Liver (tissue), 9 donors: ENCODE measurements around the gene FGR. TPM values are rescaled to one million over a fixed set of nuclear protein-coding genes. Genes with fewer than 3 reads are reported as not detected.

Experiments used
- DNase-seq: peaks from one replicate; pipeline ENCODE4 v3.0.0-alpha.2; 2017; ENCODE audit warnings: low spot score
- H3K27ac ChIP-seq, 2 donors: one replicate each; pipeline ENCODE4 v1.7.0; 2013; ENCODE audit warnings: inconsistent platforms in 2 of 2, low read length in 2 of 2, control low read depth in 1 of 2, low read depth in 1 of 2, mild to moderate bottlenecking in 1 of 2
- H3K27me3 ChIP-seq, 4 donors: one replicate each; pipeline versions ENCODE4 v1.6.1 to v1.7.0; 2013; ENCODE audit warnings: low read length in 3 of 4, inconsistent platforms in 1 of 4, mild to moderate bottlenecking in 1 of 4, moderate library complexity in 1 of 4; ENCODE audit not compliant: control insufficient read depth in 4 of 4, insufficient read depth in 4 of 4
- H3K36me3 ChIP-seq, 4 donors: one replicate each; pipeline versions ENCODE4 v1.6.1 to v1.7.0; 2013; ENCODE audit warnings: low read length in 3 of 4, mild to moderate bottlenecking in 3 of 4, low read depth in 1 of 4, moderate library complexity in 1 of 4; ENCODE audit not compliant: control insufficient read depth in 4 of 4, insufficient read depth in 3 of 4
- H3K4me1 ChIP-seq, 4 donors: one replicate each; pipeline versions ENCODE4 v1.6.1 to v1.7.0; 2013; ENCODE audit warnings: low read length in 3 of 4, mild to moderate bottlenecking in 3 of 4, moderate library complexity in 1 of 4; ENCODE audit not compliant: control insufficient read depth in 4 of 4, insufficient read depth in 4 of 4
- H3K4me3 ChIP-seq, 3 donors: one replicate each; pipeline versions ENCODE4 v1.6.1 to v1.7.0; 2013; ENCODE audit warnings: low read length in 3 of 3, control low read depth in 1 of 3, low read depth in 1 of 3, mild to moderate bottlenecking in 1 of 3
- H3K9ac ChIP-seq, 2 donors: one replicate each; pipeline ENCODE4 v1.7.0; 2013; ENCODE audit warnings: low read length in 2 of 2, mild to moderate bottlenecking in 2 of 2, moderate library complexity in 2 of 2, control low read depth in 1 of 2, low read depth in 1 of 2
- H3K9me3 ChIP-seq, 4 donors: one replicate each; pipeline versions ENCODE4 v1.6.1 to v1.7.0; 2013; ENCODE audit warnings: low read length in 3 of 4; ENCODE audit not compliant: control insufficient read depth in 4 of 4
- EGR1 ChIP-seq, 2 donors: IDR thresholded peaks; 2 replicates each; pipeline ENCODE4 v1.6.1; 2016 to 2018; ENCODE audit warnings: antibody characterized with exemption in 2 of 2, low read depth in 2 of 2
- FOXA1 ChIP-seq: IDR thresholded peaks from 2 replicates; pipeline ENCODE4 v1.6.1; 2016; ENCODE audit warnings: antibody characterized with exemption
- FOXA2 ChIP-seq: IDR thresholded peaks from 2 replicates; pipeline ENCODE4 v1.6.1; 2016; ENCODE audit warnings: antibody characterized with exemption
- GABPA ChIP-seq, 2 donors: IDR thresholded peaks in 1 of 2; conservative IDR thresholded peaks in 1 of 2; 2 replicates each; pipeline ENCODE4 v1.6.1; 2016; ENCODE audit warnings: antibody characterized with exemption in 2 of 2, mild to moderate bottlenecking in 1 of 2, moderate library complexity in 1 of 2
- HNF4A ChIP-seq, 2 donors: conservative IDR thresholded peaks; 2 replicates each; pipeline ENCODE4 v1.6.1; 2016; ENCODE audit warnings: antibody characterized with exemption in 2 of 2, mild to moderate bottlenecking in 2 of 2
- HNF4G ChIP-seq: IDR thresholded peaks from 2 replicates; pipeline ENCODE4 v1.6.1; 2016; ENCODE audit warnings: antibody characterized with exemption
- NR2F2 ChIP-seq: IDR thresholded peaks from 2 replicates; pipeline ENCODE4 v1.6.1; 2016; ENCODE audit warnings: antibody characterized with exemption
- RAD21 ChIP-seq, 2 donors: IDR thresholded peaks; 2 replicates each; pipeline ENCODE4 v1.6.1; 2016; ENCODE audit warnings: antibody characterized with exemption in 2 of 2, mild to moderate bottlenecking in 2 of 2
- RXRA ChIP-seq, 2 donors: IDR thresholded peaks; 2 replicates each; pipeline ENCODE4 v1.6.1; 2017 to 2018; ENCODE audit warnings: antibody characterized with exemption in 2 of 2, mild to moderate bottlenecking in 1 of 2
- SP1 ChIP-seq: IDR thresholded peaks from 2 replicates; pipeline ENCODE4 v1.6.1; 2018; ENCODE audit warnings: antibody characterized with exemption, mild to moderate bottlenecking
- TAF1 ChIP-seq: conservative IDR thresholded peaks from 2 replicates; pipeline ENCODE4 v1.6.1; 2016; ENCODE audit warnings: antibody characterized with exemption, mild to moderate bottlenecking
- YY1 ChIP-seq: IDR thresholded peaks from 2 replicates; pipeline ENCODE4 v1.6.1; 2016; ENCODE audit warnings: antibody characterized with exemption, mild to moderate bottlenecking
- WGBS: extraction: QIAGEN DNeasy Blood & Tissue Kit; methylation state at CpG from one replicate; pipeline ENCODE4 v1.1.7; 2013; 5-methylcytosine and 5-hydroxymethylcytosine counted together
- polyA plus RNA-seq, 2 donors: library from polyadenylated mRNA; stranded (reverse) in 1 of 2; unstranded in 1 of 2; fragments of 200-250 nt in 1 of 2; fragments of >200 nt in 1 of 2; fragmentation: Nextera tagmentation in 1 of 2; extraction: Ambion mirVana in 1 of 2; gene quantifications; one replicate each; pipeline versions ENCODE4 v1.2.1 to v1.2.3, GENCODE V29; 2013 to 2015
- total RNA-seq, 2 donors: library from RNA; depleted of rRNA; stranded (reverse); fragments of >200 nt; gene quantifications; one replicate each; pipeline ENCODE4 v1.2.3, GENCODE V29; 2014
- TF ChIP-seq, protein P1 (sequence below): IDR thresholded peaks from 2 replicates; pipeline ENCODE4 v1.6.1; 2016; ENCODE audit warnings: antibody characterized with exemption
- TF ChIP-seq, protein P2 (sequence below): IDR thresholded peaks from 2 replicates; pipeline ENCODE4 v1.6.1; 2016; ENCODE audit warnings: antibody characterized with exemption, mild to moderate bottlenecking
- TF ChIP-seq, protein P3 (sequence below): IDR thresholded peaks from 2 replicates; pipeline ENCODE4 v1.6.1; 2016; ENCODE audit warnings: antibody characterized with exemption
- TF ChIP-seq, protein P4 (sequence below): fragments of 150-350 bp; IDR thresholded peaks from 2 replicates; pipeline ENCODE4 v1.5.1; 2017; ENCODE audit warnings: improper control_type of control experiment, low read depth, low read length; ENCODE audit not compliant: missing input control
- donor health status: healthy.
- donor health status: healthy.
- donor health status: healthy.
- donor health status: healthy.
- donor health status: healthy.

FGR gene
- total and polyA plus RNA-seq, 4 donors = 2.8 to 20.2 (median 6.2) TPM

DNA sequence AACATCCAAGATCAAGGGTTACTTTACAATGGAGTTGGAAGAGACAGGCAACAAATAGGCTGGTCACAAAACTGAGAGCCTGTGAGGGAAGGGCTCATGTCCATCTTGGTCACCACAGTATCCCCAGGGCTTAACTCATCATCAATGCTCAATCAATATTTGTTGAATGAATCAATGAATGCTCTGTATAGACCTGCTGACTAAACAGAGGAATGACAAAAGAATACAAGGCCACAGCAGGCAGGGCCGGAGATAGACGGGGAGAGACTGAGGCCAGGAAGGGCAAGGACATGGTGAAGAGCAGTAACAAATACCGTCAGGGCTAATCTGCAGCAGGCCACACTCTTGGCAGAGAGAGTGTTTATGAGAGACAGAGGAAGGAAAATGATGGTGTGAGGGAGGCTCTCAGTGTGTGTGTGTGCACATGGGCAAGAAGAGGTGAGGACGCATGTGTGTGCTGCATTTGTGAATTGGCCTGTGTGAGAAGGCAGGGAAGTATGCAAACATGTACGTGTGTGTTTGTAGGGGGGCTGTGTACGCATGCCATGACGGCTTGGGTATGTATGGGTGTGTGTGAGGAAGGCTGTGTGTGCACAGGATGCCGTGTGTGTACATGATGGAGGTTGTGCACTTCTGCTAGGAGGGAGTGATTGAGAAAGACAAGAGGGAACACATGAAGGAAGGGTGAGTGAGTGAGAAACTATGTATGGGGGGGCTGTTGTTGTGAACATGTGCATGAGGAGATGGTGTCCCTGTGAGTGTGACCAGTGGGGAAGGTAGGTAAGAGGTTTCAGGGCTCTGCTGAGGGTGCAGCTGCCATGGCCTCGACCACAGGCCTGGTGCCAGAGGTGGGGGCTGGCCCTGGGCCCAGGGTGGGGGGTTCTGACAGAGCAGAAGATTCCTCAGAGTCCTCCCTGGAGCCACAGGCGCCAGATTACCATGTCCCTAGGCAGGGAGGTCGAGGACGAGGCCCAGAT is 46.4 kb downstream of the FGR start (continued):
- TF ChIP-seq, protein P1, sequence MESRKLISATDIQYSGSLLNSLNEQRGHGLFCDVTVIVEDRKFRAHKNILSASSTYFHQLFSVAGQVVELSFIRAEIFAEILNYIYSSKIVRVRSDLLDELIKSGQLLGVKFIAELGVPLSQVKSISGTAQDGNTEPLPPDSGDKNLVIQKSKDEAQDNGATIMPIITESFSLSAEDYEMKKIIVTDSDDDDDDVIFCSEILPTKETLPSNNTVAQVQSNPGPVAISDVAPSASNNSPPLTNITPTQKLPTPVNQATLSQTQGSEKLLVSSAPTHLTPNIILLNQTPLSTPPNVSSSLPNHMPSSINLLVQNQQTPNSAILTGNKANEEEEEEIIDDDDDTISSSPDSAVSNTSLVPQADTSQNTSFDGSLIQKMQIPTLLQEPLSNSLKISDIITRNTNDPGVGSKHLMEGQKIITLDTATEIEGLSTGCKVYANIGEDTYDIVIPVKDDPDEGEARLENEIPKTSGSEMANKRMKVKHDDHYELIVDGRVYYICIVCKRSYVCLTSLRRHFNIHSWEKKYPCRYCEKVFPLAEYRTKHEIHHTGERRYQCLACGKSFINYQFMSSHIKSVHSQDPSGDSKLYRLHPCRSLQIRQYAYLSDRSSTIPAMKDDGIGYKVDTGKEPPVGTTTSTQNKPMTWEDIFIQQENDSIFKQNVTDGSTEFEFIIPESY = no peak
- no peak for TF ChIP-seq RXRA (IDR thresholded peaks at IDR 0.05)
- no peak for TF ChIP-seq SP1
- no peak for TF ChIP-seq YY1
- no peak for TF ChIP-seq TAF1
- TF ChIP-seq HNF4G = no peak
- TF ChIP-seq FOXA1 = no peak
- TF ChIP-seq RAD21 (IDR thresholded peaks at IDR 0.05) = no peak

DNA sequence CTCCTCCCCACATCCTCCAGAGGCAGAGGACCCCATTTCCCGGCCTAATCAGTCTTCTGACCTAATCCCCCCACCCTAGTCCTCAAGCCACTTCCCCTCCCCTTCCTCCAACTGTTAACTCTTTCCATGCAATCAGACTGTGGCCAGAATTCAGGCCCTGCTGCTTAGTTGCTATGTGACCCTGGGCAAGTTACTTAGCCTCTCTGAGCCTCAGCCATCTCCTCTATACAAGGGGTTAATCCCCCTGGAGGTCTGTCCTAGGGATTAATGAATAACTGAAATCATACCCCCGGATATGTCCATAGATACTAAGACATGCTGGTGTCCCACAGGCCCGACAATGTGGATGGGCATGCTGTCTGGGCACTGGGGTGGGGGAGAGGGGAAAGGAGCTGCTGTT is 49.3 kb downstream of the FGR start:
- 63% methylated on average over 3 of the region's 3 CpGs for WGBS
- H3K4me3 ChIP-seq = no peak overlapping the region
- no peaks in the 10 kb centered on the region for H3K9me3 ChIP-seq
- no peaks in the 10 kb centered on the region for H3K36me3 ChIP-seq
- no peaks in the 10 kb centered on the region for H3K27me3 ChIP-seq
- no peak overlapping the region for H3K27ac ChIP-seq
- TF ChIP-seq RXRA (IDR thresholded peaks at IDR 0.05) (no peak), TAF1 (no peak), HNF4A (conservative IDR thresholded peaks at IDR 0.05) (no peak), GABPA (IDR thresholded peaks at IDR 0.05 in 1 of 2, conservative IDR thresholded peaks at IDR 0.05 in 1 of 2) (no peak), NR2F2 (no peak), FOXA1 (no peak), EGR1 (IDR thresholded peaks at IDR 0.05; ENCODE audit: low read depth in 2 of 2) (no peak), RAD21 (IDR thresholded peaks at IDR 0.05) (no peak), SP1 (no peak), FOXA2 (no peak)
- TF ChIP-seq, protein P1 = no peak
- TF ChIP-seq, protein P2, sequence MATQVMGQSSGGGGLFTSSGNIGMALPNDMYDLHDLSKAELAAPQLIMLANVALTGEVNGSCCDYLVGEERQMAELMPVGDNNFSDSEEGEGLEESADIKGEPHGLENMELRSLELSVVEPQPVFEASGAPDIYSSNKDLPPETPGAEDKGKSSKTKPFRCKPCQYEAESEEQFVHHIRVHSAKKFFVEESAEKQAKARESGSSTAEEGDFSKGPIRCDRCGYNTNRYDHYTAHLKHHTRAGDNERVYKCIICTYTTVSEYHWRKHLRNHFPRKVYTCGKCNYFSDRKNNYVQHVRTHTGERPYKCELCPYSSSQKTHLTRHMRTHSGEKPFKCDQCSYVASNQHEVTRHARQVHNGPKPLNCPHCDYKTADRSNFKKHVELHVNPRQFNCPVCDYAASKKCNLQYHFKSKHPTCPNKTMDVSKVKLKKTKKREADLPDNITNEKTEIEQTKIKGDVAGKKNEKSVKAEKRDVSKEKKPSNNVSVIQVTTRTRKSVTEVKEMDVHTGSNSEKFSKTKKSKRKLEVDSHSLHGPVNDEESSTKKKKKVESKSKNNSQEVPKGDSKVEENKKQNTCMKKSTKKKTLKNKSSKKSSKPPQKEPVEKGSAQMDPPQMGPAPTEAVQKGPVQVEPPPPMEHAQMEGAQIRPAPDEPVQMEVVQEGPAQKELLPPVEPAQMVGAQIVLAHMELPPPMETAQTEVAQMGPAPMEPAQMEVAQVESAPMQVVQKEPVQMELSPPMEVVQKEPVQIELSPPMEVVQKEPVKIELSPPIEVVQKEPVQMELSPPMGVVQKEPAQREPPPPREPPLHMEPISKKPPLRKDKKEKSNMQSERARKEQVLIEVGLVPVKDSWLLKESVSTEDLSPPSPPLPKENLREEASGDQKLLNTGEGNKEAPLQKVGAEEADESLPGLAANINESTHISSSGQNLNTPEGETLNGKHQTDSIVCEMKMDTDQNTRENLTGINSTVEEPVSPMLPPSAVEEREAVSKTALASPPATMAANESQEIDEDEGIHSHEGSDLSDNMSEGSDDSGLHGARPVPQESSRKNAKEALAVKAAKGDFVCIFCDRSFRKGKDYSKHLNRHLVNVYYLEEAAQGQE = no peak
- TF ChIP-seq, protein P3, sequence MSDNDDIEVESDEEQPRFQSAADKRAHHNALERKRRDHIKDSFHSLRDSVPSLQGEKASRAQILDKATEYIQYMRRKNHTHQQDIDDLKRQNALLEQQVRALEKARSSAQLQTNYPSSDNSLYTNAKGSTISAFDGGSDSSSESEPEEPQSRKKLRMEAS = no peak
- TF ChIP-seq, protein P4, sequence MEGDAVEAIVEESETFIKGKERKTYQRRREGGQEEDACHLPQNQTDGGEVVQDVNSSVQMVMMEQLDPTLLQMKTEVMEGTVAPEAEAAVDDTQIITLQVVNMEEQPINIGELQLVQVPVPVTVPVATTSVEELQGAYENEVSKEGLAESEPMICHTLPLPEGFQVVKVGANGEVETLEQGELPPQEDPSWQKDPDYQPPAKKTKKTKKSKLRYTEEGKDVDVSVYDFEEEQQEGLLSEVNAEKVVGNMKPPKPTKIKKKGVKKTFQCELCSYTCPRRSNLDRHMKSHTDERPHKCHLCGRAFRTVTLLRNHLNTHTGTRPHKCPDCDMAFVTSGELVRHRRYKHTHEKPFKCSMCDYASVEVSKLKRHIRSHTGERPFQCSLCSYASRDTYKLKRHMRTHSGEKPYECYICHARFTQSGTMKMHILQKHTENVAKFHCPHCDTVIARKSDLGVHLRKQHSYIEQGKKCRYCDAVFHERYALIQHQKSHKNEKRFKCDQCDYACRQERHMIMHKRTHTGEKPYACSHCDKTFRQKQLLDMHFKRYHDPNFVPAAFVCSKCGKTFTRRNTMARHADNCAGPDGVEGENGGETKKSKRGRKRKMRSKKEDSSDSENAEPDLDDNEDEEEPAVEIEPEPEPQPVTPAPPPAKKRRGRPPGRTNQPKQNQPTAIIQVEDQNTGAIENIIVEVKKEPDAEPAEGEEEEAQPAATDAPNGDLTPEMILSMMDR = no peak
- peaks cover 0 to 21% (median 13%) of the 10 kb centered on the region in 4 donors for H3K4me1 ChIP-seq
- no peak for DNase-seq
- no peak overlapping the region for H3K9ac ChIP-seq
